Measurements from ENCODE around the gene CCDC33.

The CCDC33 gene

DNA sequence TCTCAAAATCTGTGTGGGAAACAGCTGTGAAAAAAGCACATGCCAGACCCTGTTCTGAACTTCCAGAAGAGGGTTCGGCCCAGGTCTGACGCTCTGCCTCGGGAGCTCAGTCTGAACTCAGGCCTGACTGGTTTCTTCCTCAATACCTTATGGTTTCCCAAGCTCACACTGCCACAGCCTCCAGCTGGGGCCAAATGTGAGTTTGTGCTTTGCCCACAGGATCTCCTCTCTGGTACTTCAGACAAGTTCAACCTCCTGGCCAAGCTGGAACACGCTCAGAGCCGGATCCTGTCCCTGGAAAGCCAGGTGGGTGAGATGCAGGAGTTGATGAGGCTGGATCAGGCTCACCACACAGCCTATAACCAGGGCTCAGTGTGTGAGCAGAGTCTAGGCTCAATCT lies 97.5 kb downstream of the CCDC33 start:
- no peak overlapping the region for H3K4me3 ChIP-seq (ENCODE audit: control insufficient read depth in 1 of 7, extremely low read depth in 1 of 7, insufficient read depth in 4 of 7, low read depth in 2 of 7, low read length in 6 of 7)
- POLR2A ChIA-PET = no interaction called here
- peaks cover 0 to 8% (median 0%) of the 10 kb centered on the region in 5 experiments for H3K9me3 ChIP-seq (ENCODE audit: control extremely low read depth in 1 of 5, control insufficient read depth in 4 of 5, insufficient read depth in 2 of 5, low read depth in 1 of 5, low read length in 4 of 5)
- 99% methylated on average over 5 of the region's 5 CpGs for WGBS (ENCODE audit: insufficient coverage)
- CTCF ChIA-PET = interaction anchor here (1.4 kb wide), 1 partner anchor 18 kb away, joined by 3 read pairs; no protein-coding TSS in a partner anchor
- peaks cover 0 to 2% (median 2%) of the 10 kb centered on the region in 4 experiments for H3K4me1 ChIP-seq (ENCODE audit: control extremely low read depth in 1 of 4, control insufficient read depth in 4 of 4, insufficient read depth in 4 of 4, low read length in 3 of 4)
- no peaks in the 10 kb centered on the region for H3K36me3 ChIP-seq (ENCODE audit: control insufficient read depth in 4 of 4, insufficient read depth in 4 of 4, low read length in 3 of 4)
- no peak for DNase-seq
- no peaks in the 10 kb centered on the region for H3K27me3 ChIP-seq (replicated peaks in 2 of 5; ENCODE audit: control insufficient read depth in 4 of 5, insufficient read depth in 5 of 5, low read length in 4 of 5)
- H3K27ac ChIP-seq (ENCODE audit: insufficient read depth in 1 of 2, low read depth in 1 of 2, low read length in 2 of 2, poor library complexity in 1 of 2, severe bottlenecking in 2 of 2) = no peak overlapping the region

DNA sequence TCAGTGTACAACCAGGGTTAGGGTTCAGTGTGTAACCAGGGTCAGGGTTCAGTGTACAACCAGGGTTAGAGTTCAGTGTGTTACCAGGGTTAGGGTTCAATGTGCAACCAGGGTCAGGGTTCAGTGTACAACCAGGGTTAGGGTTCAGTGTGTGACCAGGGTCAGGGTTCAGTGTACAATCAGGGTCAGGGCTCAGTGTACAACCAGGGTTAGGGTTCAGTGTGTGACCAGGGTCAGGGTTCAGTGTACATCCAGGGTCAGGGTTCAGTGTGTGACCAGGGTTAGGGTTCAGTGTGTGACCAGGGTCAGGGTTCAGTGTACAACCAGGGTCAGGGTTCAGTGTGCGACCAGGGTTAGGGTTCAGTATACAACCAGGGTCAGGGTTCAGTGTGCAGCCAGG lies 98.0 kb downstream of the CCDC33 start:
- ChIA-PET CTCF (interaction anchor here (1.4 kb wide), 1 partner anchor 18 kb away, joined by 3 read pairs; no protein-coding TSS in a partner anchor), POLR2A (no interaction called here)
- Histone ChIP-seq H3K27me3 (replicated peaks in 2 of 5; ENCODE audit: control insufficient read depth in 4 of 5, insufficient read depth in 5 of 5, low read length in 4 of 5) (no peaks in the 10 kb centered on the region), H3K9me3 (ENCODE audit: control extremely low read depth in 1 of 5, control insufficient read depth in 4 of 5, insufficient read depth in 2 of 5, low read depth in 1 of 5, low read length in 4 of 5) (peaks cover 0 to 8% (median 0%) of the 10 kb centered on the region in 5 experiments), H3K4me3 (ENCODE audit: control insufficient read depth in 1 of 7, extremely low read depth in 1 of 7, insufficient read depth in 4 of 7, low read depth in 2 of 7, low read length in 6 of 7) (no peak overlapping the region), H3K36me3 (ENCODE audit: control insufficient read depth in 4 of 4, insufficient read depth in 4 of 4, low read length in 3 of 4) (no peaks in the 10 kb centered on the region), H3K27ac (ENCODE audit: insufficient read depth in 1 of 2, low read depth in 1 of 2, low read length in 2 of 2, poor library complexity in 1 of 2, severe bottlenecking in 2 of 2) (no peak overlapping the region), H3K4me1 (ENCODE audit: control extremely low read depth in 1 of 4, control insufficient read depth in 4 of 4, insufficient read depth in 4 of 4, low read length in 3 of 4) (no peaks in the 10 kb centered on the region)
- no peak for DNase-seq
- 89% methylated on average over 1 of the region's 1 CpG for WGBS (ENCODE audit: insufficient coverage)

DNA sequence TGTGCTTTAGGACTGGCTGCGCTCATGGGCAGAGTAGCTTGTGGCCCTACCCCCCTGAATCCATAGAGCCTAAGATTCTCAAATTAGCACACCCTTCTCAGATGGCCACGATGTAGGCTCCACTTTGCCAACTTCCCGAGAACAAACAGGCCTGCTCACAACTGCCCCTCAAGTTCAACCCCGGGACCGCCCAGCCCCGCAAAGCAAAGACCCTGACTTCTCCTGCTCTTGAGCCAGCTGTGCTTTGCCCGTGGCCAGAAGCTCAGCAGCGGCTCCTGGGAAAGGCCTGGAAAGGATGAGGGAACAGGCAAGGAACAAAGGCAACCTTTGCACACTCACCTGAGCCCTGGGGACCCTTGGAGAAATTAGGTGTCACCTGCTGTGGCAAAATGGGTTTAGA lies 99.3 kb downstream of the CCDC33 start:
- Histone ChIP-seq H3K36me3 (ENCODE audit: control insufficient read depth in 4 of 4, insufficient read depth in 4 of 4, low read length in 3 of 4) (no peaks in the 10 kb centered on the region), H3K27me3 (replicated peaks in 2 of 5; ENCODE audit: control insufficient read depth in 4 of 5, insufficient read depth in 5 of 5, low read length in 4 of 5) (no peaks in the 10 kb centered on the region), H3K27ac (ENCODE audit: insufficient read depth in 1 of 2, low read depth in 1 of 2, low read length in 2 of 2, poor library complexity in 1 of 2, severe bottlenecking in 2 of 2) (no peak overlapping the region), H3K9me3 (ENCODE audit: control extremely low read depth in 1 of 5, control insufficient read depth in 4 of 5, insufficient read depth in 2 of 5, low read depth in 1 of 5, low read length in 4 of 5) (peaks cover 0 to 8% (median 0%) of the 10 kb centered on the region in 5 experiments), H3K4me1 (ENCODE audit: control extremely low read depth in 1 of 4, control insufficient read depth in 4 of 4, insufficient read depth in 4 of 4, low read length in 3 of 4) (no peaks in the 10 kb centered on the region), H3K4me3 (ENCODE audit: control insufficient read depth in 1 of 7, extremely low read depth in 1 of 7, insufficient read depth in 4 of 7, low read depth in 2 of 7, low read length in 6 of 7) (no peak overlapping the region)
- WGBS (ENCODE audit: insufficient coverage) = 97% methylated on average over 8 of the region's 8 CpGs
- ChIA-PET CTCF (interaction anchor here (1.4 kb wide), 1 partner anchor 15 kb away, joined by 3 read pairs; no protein-coding TSS in a partner anchor), POLR2A (no interaction called here)
- DNase-seq = no peak

DNA sequence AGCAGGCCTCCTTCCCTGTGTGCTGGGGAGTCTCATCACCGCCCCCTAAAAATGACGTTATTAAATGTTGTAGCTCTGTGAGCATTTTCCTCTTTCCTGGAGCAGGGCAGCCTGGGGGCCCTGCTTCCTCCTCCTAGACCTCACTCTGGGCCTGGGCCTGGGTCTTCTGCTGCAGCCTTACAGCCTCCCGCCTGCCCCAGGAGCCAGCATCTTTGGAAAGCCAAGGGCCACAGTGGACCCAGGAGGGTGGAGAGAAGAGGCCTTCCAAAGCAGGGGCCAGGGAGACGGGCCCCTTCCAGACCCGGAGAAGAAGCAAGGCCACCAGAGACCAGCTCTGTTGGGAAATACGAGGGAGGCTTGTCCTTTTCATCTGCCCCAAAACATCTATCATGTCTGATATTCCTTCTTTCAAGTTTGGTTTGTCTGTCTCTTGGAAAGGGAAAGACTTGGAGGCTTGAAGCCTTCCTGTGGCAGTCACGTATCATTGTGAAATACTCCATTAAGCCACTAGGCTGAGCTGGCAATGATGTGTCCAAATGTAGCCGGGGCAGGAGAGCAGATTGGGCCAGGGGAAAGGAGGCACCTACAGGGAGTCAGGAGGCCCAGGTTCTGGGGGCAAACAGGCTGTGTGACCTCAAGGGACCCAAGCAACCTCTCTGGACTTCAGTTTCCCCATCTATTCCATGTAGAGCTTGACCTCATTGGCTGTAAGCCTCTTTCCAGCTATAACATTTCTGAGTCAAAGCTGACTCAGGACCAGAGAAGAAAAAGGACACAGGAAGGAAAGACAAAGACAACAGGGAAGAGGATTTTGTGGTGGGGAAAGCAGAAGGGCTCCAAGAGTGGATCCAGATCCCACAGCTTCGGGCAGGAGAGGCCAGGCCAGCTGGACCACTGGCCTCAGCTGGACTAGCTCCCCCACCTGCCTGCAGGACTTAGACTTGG lies 100.2 kb downstream of the CCDC33 start:
- 94% methylated on average over 9 of the region's 9 CpGs for WGBS (ENCODE audit: insufficient coverage)
- H3K27me3 ChIP-seq (replicated peaks in 2 of 5; ENCODE audit: control insufficient read depth in 4 of 5, insufficient read depth in 5 of 5, low read length in 4 of 5) = no peaks in the 10 kb centered on the region
- no peak for DNase-seq
- peaks cover 0 to 8% (median 0%) of the 10 kb centered on the region in 5 experiments for H3K9me3 ChIP-seq (ENCODE audit: control extremely low read depth in 1 of 5, control insufficient read depth in 4 of 5, insufficient read depth in 2 of 5, low read depth in 1 of 5, low read length in 4 of 5)
- H3K4me3 ChIP-seq (ENCODE audit: control insufficient read depth in 1 of 7, extremely low read depth in 1 of 7, insufficient read depth in 4 of 7, low read depth in 2 of 7, low read length in 6 of 7) = no peak overlapping the region
- ChIA-PET POLR2A (no interaction called here), CTCF (interaction anchor here (1.4 kb wide), 1 partner anchor 16 kb away, joined by 3 read pairs; no protein-coding TSS in a partner anchor)
- H3K4me1 ChIP-seq (ENCODE audit: control extremely low read depth in 1 of 4, control insufficient read depth in 4 of 4, insufficient read depth in 4 of 4, low read length in 3 of 4) = no peaks in the 10 kb centered on the region
- H3K36me3 ChIP-seq (ENCODE audit: control insufficient read depth in 4 of 4, insufficient read depth in 4 of 4, low read length in 3 of 4) = no peaks in the 10 kb centered on the region
- H3K27ac ChIP-seq (ENCODE audit: insufficient read depth in 1 of 2, low read depth in 1 of 2, low read length in 2 of 2, poor library complexity in 1 of 2, severe bottlenecking in 2 of 2) = no peak overlapping the region

DNA sequence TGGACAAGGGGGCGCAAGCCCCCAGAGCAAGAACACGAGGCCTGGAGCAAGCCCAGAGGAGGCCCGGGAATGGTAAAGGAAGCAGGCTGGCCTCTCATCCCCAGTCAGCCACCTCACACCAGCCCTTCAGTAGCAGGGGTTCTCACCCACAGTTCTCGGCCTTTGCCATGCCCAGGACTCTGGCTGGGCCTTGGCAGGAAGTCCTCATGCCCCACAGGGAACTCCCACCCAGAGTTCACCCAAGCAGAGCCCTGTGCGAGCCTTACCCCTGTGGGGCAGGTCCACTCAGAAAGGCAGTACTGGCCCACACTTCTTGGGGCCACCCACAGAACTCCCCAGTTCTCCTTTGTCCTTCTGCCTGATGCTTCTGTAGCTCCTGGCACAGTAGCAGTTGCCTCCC lies 101.0 kb downstream of the CCDC33 start:
- ChIA-PET POLR2A (interaction anchor here (0.7 kb wide), 1 partner anchor 124 kb away, joined by 3 read pairs; no protein-coding TSS in a partner anchor), CTCF (no interaction called here)
- no peak for DNase-seq
- 97% methylated on average over 3 of the region's 5 CpGs for WGBS (ENCODE audit: insufficient coverage)
- Histone ChIP-seq H3K9me3 (ENCODE audit: control extremely low read depth in 1 of 5, control insufficient read depth in 4 of 5, insufficient read depth in 2 of 5, low read depth in 1 of 5, low read length in 4 of 5) (peaks cover 0 to 8% (median 0%) of the 10 kb centered on the region in 5 experiments), H3K27me3 (replicated peaks in 2 of 5; ENCODE audit: control insufficient read depth in 4 of 5, insufficient read depth in 5 of 5, low read length in 4 of 5) (no peaks in the 10 kb centered on the region), H3K4me3 (ENCODE audit: control insufficient read depth in 1 of 7, extremely low read depth in 1 of 7, insufficient read depth in 4 of 7, low read depth in 2 of 7, low read length in 6 of 7) (no peak overlapping the region), H3K4me1 (ENCODE audit: control extremely low read depth in 1 of 4, control insufficient read depth in 4 of 4, insufficient read depth in 4 of 4, low read length in 3 of 4) (no peaks in the 10 kb centered on the region), H3K36me3 (ENCODE audit: control insufficient read depth in 4 of 4, insufficient read depth in 4 of 4, low read length in 3 of 4) (no peaks in the 10 kb centered on the region), H3K27ac (ENCODE audit: insufficient read depth in 1 of 2, low read depth in 1 of 2, low read length in 2 of 2, poor library complexity in 1 of 2, severe bottlenecking in 2 of 2) (no peak overlapping the region)

DNA sequence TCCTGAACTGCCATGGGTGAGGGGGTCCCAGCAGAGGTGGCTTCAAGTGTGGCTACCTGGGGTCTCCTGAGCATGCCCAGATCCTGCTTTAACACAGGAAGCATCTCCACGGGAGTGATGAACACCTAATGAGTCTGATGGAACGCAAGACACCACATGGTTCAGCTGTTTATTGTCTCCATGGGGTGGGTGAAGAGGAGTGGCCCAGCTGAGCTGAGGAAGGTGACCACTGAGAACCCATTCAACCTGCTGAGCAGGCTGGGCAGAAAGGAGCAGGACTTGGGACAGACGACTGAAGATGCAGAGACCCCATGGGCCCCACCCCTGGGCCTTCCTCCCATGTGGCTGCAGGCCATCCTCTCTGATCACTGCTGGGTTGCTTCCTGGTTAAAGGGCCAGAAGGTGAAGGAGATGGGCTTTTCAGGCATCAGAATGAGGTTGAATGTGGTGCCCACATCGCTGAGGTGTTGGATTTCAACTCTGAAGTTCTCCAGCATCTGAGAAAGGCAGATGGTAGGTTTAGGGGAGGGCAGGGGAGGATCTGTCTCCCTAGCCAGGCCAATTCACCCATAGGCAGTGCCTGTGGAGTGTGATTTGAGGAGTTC lies 101.6 kb downstream of the CCDC33 start:
- no peaks in the 10 kb centered on the region for H3K27me3 ChIP-seq (replicated peaks in 2 of 5; ENCODE audit: control insufficient read depth in 4 of 5, insufficient read depth in 5 of 5, low read length in 4 of 5)
- DNase-seq = no peak
- no peaks in the 10 kb centered on the region for H3K36me3 ChIP-seq (ENCODE audit: control insufficient read depth in 4 of 4, insufficient read depth in 4 of 4, low read length in 3 of 4)
- POLR2A ChIA-PET = interaction anchor here (0.7 kb wide), 1 partner anchor 124 kb away, joined by 3 read pairs; no protein-coding TSS in a partner anchor
- WGBS (ENCODE audit: insufficient coverage) = 100% methylated on average over 3 of the region's 4 CpGs
- peaks cover 0 to 8% (median 0%) of the 10 kb centered on the region in 5 experiments for H3K9me3 ChIP-seq (ENCODE audit: control extremely low read depth in 1 of 5, control insufficient read depth in 4 of 5, insufficient read depth in 2 of 5, low read depth in 1 of 5, low read length in 4 of 5)
- no peak overlapping the region for H3K27ac ChIP-seq (ENCODE audit: insufficient read depth in 1 of 2, low read depth in 1 of 2, low read length in 2 of 2, poor library complexity in 1 of 2, severe bottlenecking in 2 of 2)
- CTCF ChIA-PET = interaction anchor here (1.0 kb wide), 1 partner anchor 13 kb away, joined by 3 read pairs; no protein-coding TSS in a partner anchor
- H3K4me1 ChIP-seq (ENCODE audit: control extremely low read depth in 1 of 4, control insufficient read depth in 4 of 4, insufficient read depth in 4 of 4, low read length in 3 of 4) = no peaks in the 10 kb centered on the region
- H3K4me3 ChIP-seq (ENCODE audit: control insufficient read depth in 1 of 7, extremely low read depth in 1 of 7, insufficient read depth in 4 of 7, low read depth in 2 of 7, low read length in 6 of 7) = no peak overlapping the region

Data from common myeloid progenitor, CD34-positive (primary cell).